Sigmoid colon (tissue), 7 donors: ENCODE measurements around the gene KRTAP21-3. TPM values are rescaled to one million over a fixed set of nuclear protein-coding genes. Genes with fewer than 3 reads are reported as not detected.

ENCODE experiments used
- DNase-seq: peaks from one replicate; pipeline ENCODE4 v3.0.0-alpha.2; 2019
- H3K27ac ChIP-seq, 4 donors: fragments of 200-600 bp; sonication (generic); one replicate each; pipeline ENCODE4 v1.5.1; 2016 to 2019; ENCODE audit warnings: mild to moderate bottlenecking in 1 of 4
- H3K27me3 ChIP-seq, 3 donors: fragments of 200-600 bp; sonication (generic); one replicate each; pipeline ENCODE4 v1.5.1; 2019; ENCODE audit warnings: mild to moderate bottlenecking in 1 of 3
- H3K36me3 ChIP-seq, 4 donors: fragments of 200-600 bp; sonication (generic); one replicate each; pipeline ENCODE4 v1.5.1; 2016 to 2019
- H3K4me1 ChIP-seq, 4 donors: fragments of 200-600 bp; sonication (generic); one replicate each; pipeline ENCODE4 v1.5.1; 2017 to 2019
- H3K4me3 ChIP-seq, 4 donors: fragments of 200-600 bp; sonication (generic); one replicate each; pipeline ENCODE4 v1.5.1; 2017 to 2019; ENCODE audit warnings: mild to moderate bottlenecking in 2 of 4, moderate library complexity in 1 of 4
- H3K9me3 ChIP-seq, 4 donors: fragments of 200-600 bp in 3 of 4; sonication (generic) in 3 of 4; one replicate each; pipeline versions ENCODE4 v1.5.1 to v1.6.1; 2013 to 2019
- CTCF ChIP-seq, 4 experiments: fragments of 450-650 bp in 3 of 4; fragments of 200-600 bp in 1 of 4; IDR thresholded peaks; one replicate each; pipeline ENCODE4 v1.5.1; 2016 to 2019; ENCODE audit warnings: antibody characterized with exemption in 4 of 4, mild to moderate bottlenecking in 3 of 4, moderate library complexity in 2 of 4
- EP300 ChIP-seq, 4 donors: sonication (generic); formaldehyde crosslinking; IDR thresholded peaks; one replicate each; pipeline ENCODE4 v1.6.1; 2017; ENCODE audit warnings: antibody characterized with exemption in 4 of 4
- POLR2A ChIP-seq, 2 donors: fragments of 450-650 bp; IDR thresholded peaks; one replicate each; pipeline ENCODE4 v1.6.1; 2016; ENCODE audit warnings: antibody characterized with exemption in 2 of 2, mild to moderate bottlenecking in 2 of 2, moderate library complexity in 2 of 2
- POLR2AphosphoS5 ChIP-seq, 4 donors: sonication (generic); formaldehyde crosslinking; IDR thresholded peaks; one replicate each; pipeline ENCODE4 v1.6.1; 2017; ENCODE audit warnings: antibody characterized with exemption in 4 of 4
- WGBS, 2 donors: extraction: QIAGEN DNeasy Blood & Tissue Kit; methylation state at CpG; one replicate each; pipeline ENCODE4 v1.1.7; 2013; 5-methylcytosine and 5-hydroxymethylcytosine counted together
- intact Hi-C: fragments of 100-400 bp; cut with DNase I; formaldehyde crosslinking; loops from one replicate; pipeline ENCODE4 v1.15.1; 2023
- polyA plus RNA-seq, 3 donors: library from polyadenylated mRNA; stranded (reverse); fragments of 200-250 nt; gene quantifications; one replicate each; pipeline ENCODE4 v1.2.3, GENCODE V29; 2013
- total RNA-seq, 4 donors: library from RNA; depleted of rRNA; stranded (reverse); fragments of >200 nt; gene quantifications; one replicate each; pipeline ENCODE4 v1.1.0, GENCODE V29; 2016
- donor health status: healthy with polysubstance abuse.
- donor health status: Bipolar disorder and iron deficiency.
- donor health status: healthy.

The KRTAP21-3 gene
- total and polyA plus RNA-seq, 7 donors, result not detected

DNA sequence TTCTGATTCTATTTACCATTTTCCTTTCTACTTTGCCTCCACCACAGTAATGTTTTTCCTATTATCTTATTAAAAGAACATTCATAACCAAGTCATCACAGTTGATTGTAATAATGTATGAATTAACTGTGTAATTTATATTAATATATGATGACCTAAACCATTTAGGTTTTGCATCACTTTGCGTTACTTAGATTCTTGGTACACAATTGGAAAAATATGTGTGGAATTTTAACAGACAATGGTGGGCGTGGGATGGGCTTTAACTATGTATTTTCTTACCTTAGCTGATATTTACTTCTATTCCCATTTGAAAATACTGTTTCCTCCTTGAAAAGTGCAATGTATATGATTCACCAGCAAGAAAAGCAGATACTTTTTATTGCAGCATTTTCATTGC lies 3.6 kb downstream of the KRTAP21-3 start:
- Histone ChIP-seq H3K27ac (no peak overlapping the region), H3K36me3 (no peaks in the 10 kb centered on the region), H3K27me3 (no peaks in the 10 kb centered on the region), H3K4me3 (no peak overlapping the region), H3K4me1 (no peaks in the 10 kb centered on the region), H3K9me3 (no peaks in the 10 kb centered on the region)
- no peak for DNase-seq
- no peak for TF ChIP-seq POLR2A (IDR thresholded peaks at IDR 0.05)
- intact Hi-C loops, result no loop called here
- WGBS, 2 donors, result 75 to 81% methylated on average over 2 of the region's 2 CpGs

DNA sequence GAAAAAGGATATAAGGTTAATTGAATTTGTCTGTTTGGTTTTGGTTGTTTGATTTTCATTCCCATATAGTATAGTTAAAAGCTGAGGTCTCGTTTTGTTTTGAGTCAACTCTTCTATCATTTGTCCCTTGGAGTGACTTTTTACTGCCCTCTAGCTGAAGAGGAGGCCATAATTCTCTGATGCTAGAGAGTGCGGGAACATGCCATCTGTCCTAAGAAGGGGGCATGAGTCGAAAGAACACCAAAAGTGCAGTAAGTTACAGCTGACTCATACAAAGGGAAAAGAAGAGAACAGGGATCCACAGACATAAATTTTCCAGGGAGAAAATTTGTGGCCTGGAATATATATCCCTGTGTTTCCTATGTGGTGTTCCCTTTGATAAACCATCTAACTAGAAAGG lies 4.1 kb downstream of the KRTAP21-3 start:
- 60 to 68% methylated on average over 3 of the region's 3 CpGs for WGBS, 2 donors
- Histone ChIP-seq H3K27me3 (no peaks in the 10 kb centered on the region), H3K36me3 (no peaks in the 10 kb centered on the region)

DNA sequence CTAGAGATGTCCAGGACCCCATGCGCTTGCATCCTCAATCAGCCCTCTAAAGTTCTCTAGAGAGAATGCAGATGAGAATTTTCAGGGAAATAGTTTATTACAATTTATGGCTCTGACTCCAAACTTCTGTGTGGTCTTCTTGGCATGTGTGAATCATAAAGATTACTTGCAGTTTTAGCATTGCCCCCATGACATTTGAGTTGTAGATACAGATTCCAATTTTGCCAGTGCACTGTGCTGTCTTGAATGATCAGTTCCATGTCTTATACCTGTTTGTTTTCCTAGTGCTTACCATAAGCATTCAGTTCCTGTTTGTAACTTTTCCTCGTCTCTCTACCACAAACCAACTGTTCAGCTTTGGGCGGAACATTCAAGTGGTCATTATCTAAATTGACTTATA lies 4.8 kb downstream of the KRTAP21-3 start:
- no peak overlapping the region for H3K27ac ChIP-seq
- no peaks in the 10 kb centered on the region for H3K4me1 ChIP-seq
- no peaks in the 10 kb centered on the region for H3K36me3 ChIP-seq
- H3K27me3 ChIP-seq, result no peaks in the 10 kb centered on the region
- TF ChIP-seq EP300 (IDR thresholded peaks at IDR 0.05), result no peak
- no peak for TF ChIP-seq CTCF (IDR thresholded peaks at IDR 0.05)
- TF ChIP-seq POLR2AphosphoS5 (IDR thresholded peaks at IDR 0.05), result no peak
- TF ChIP-seq POLR2A (IDR thresholded peaks at IDR 0.05), result no peak
- 84 to 87% methylated on average over 3 of the region's 3 CpGs for WGBS, 2 donors
- DNase-seq, result no peak
- intact Hi-C loops, result no loop called here
- H3K9me3 ChIP-seq, result no peaks in the 10 kb centered on the region
- no peak overlapping the region for H3K4me3 ChIP-seq

More for the DNA sequence above, 4.1 kb downstream of the KRTAP21-3 start:
- TF ChIP-seq POLR2AphosphoS5 (IDR thresholded peaks at IDR 0.05) (no peak), EP300 (IDR thresholded peaks at IDR 0.05) (no peak), POLR2A (IDR thresholded peaks at IDR 0.05) (no peak), CTCF (IDR thresholded peaks at IDR 0.05) (no peak)
- no peak for DNase-seq
- no peaks in the 10 kb centered on the region for H3K4me1 ChIP-seq
- no peaks in the 10 kb centered on the region for H3K9me3 ChIP-seq
- intact Hi-C loops, result no loop called here
- H3K27ac ChIP-seq, result no peak overlapping the region
- H3K4me3 ChIP-seq, result no peak overlapping the region

DNA sequence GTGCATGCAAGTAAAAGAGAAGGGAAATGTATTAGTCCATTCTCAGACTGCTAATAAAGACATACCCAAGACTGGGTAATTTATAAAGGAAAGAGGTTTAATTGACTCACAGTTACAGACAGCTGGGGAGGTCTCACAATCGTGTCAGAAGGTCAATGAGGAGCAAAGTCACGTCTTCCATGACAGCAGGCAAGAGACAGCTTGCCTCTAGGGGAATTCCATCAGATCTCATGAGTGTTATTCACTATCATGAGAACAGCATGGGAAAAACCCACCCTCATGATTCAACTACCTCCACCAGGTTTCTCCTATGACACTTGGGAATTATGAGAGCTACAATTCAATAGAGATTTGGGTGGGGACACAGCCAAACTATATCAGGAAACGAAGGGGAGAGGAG lies 8.1 kb downstream of the KRTAP21-3 start:
- H3K27me3 ChIP-seq, result no peaks in the 10 kb centered on the region
- no peak for TF ChIP-seq CTCF (IDR thresholded peaks at IDR 0.05)
- no peak for TF ChIP-seq POLR2AphosphoS5 (IDR thresholded peaks at IDR 0.05)
- no peak for TF ChIP-seq EP300 (IDR thresholded peaks at IDR 0.05)
- TF ChIP-seq POLR2A (IDR thresholded peaks at IDR 0.05), result no peak
- no peaks in the 10 kb centered on the region for H3K36me3 ChIP-seq
- no peak for DNase-seq
- no peaks in the 10 kb centered on the region for H3K4me1 ChIP-seq
- H3K9me3 ChIP-seq, result no peaks in the 10 kb centered on the region
- no peak overlapping the region for H3K27ac ChIP-seq
- 18 to 45% methylated on average over 3 of the region's 3 CpGs for WGBS, 2 donors
- no peak overlapping the region for H3K4me3 ChIP-seq
- intact Hi-C loops, result no loop called here

DNA sequence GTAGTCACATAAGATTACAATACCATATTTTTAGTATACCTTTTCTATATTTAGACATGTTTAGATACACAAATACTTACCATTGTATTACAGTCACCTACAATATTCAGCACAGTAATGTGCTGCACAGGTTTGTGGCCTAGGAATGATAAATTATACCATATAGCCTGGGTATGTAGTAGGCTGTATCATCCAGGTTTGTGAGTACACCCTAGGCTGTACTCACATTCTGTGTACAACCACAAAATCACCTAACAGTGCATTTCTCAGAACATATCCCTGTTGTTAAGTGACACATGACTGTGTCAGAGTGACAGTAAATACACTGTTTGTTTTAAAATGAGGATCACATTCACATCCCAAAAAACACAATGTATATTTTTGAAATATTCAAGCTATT lies 11.2 kb downstream of the KRTAP21-3 start:
- Histone ChIP-seq H3K27me3 (no peaks in the 10 kb centered on the region), H3K27ac (no peak overlapping the region), H3K36me3 (no peaks in the 10 kb centered on the region), H3K4me1 (no peaks in the 10 kb centered on the region), H3K9me3 (no peaks in the 10 kb centered on the region), H3K4me3 (no peak overlapping the region)
- DNase-seq, result no peak
- TF ChIP-seq POLR2A (IDR thresholded peaks at IDR 0.05) (no peak), EP300 (IDR thresholded peaks at IDR 0.05) (no peak), POLR2AphosphoS5 (IDR thresholded peaks at IDR 0.05) (no peak), CTCF (IDR thresholded peaks at IDR 0.05) (no peak)
- intact Hi-C loops, result no loop called here
